Omental fat pad (tissue), 4 donors: Measurements from ENCODE around the gene ZNF618. TPM values are rescaled to one million over a fixed set of nuclear protein-coding genes. Genes with fewer than 3 reads are reported as not detected.
"Not testable (repeated sequence)": the region's sequence is repeated elsewhere in the genome, so short reads cannot be mapped to it uniquely, and the experiment has no call there.

Source experiments
- ATAC-seq: fragments of 150-250 bp; one replicate; pipeline ENCODE4 v1.9.1; 2016; ENCODE audit warnings: mild to moderate bottlenecking, moderate library complexity; ENCODE audit not compliant: low FRiP score
- DNase-seq: peaks from one replicate; pipeline ENCODE4 v3.0.0-alpha.2; 2019; ENCODE audit warnings: low spot score
- CTCF ChIP-seq, 3 donors: fragments of 450-650 bp; IDR thresholded peaks; one replicate each; pipeline ENCODE4 v1.5.1; 2016 to 2017; ENCODE audit warnings: antibody characterized with exemption in 3 of 3, mild to moderate bottlenecking in 3 of 3, moderate library complexity in 2 of 3
- total RNA-seq, 4 donors: library from RNA; depleted of rRNA; stranded (reverse); fragments of >200 nt; gene quantifications; one replicate each; pipeline ENCODE4 v1.1.0, GENCODE V29; 2016

Gene ZNF618
- total RNA-seq, 4 donors from 2014 or later, result 2.2 to 8.8 (median 5.9) TPM

- ATAC-seq (no peak), DNase-seq (no peak)
- TF ChIP-seq CTCF (IDR thresholded peaks at IDR 0.05), result no peak
These were observed 116.9 kb downstream of the ZNF618 start for GRCh38 chr9:113992994-113993393.

GRCh38 chr9:113993838-113994540, 117.9 kb downstream of the ZNF618 start:
- ATAC-seq, result peak; percentile 72
- TF ChIP-seq CTCF (IDR thresholded peaks at IDR 0.05), result no peak
- no peak for DNase-seq

- DNase-seq (no peak), ATAC-seq (no peak)
- TF ChIP-seq CTCF (IDR thresholded peaks at IDR 0.05), result no peak
These were observed 119.3 kb downstream of the ZNF618 start for GRCh38 chr9:113995401-113995800.

GRCh38 chr9:113995963-113996362, 119.9 kb downstream of the ZNF618 start:
- ATAC-seq (no peak), DNase-seq (no peak)

GRCh38 chr9:113996531-113997001, 120.5 kb downstream of the ZNF618 start:
- no peak for TF ChIP-seq CTCF (IDR thresholded peaks at IDR 0.05)

More at GRCh38 chr9:113995963-113996362, 119.9 kb downstream of the ZNF618 start:
- TF ChIP-seq CTCF (IDR thresholded peaks at IDR 0.05), result no peak

GRCh38 chr9:113997064-113997463, 121.0 kb downstream of the ZNF618 start:
- DNase-seq, ATAC-seq: not testable (repeated sequence)

More at GRCh38 chr9:113996531-113997001, 120.5 kb downstream of the ZNF618 start:
- ATAC-seq (no peak), DNase-seq (no peak)

- no peak for TF ChIP-seq CTCF (IDR thresholded peaks at IDR 0.05)
These were observed 121.5 kb downstream of the ZNF618 start for GRCh38 chr9:113997610-113998009.

More at GRCh38 chr9:113997610-113998009, 121.5 kb downstream of the ZNF618 start:
- DNase-seq, result no peak
- ATAC-seq, result no peak
